Nephron progenitor cell (in vitro differentiated cells): ENCODE data around the gene SLC25A6.

Experiments
- DNase-seq: peaks from one replicate; pipeline ENCODE4 v3.0.0; 2021
- H3K27ac Mint-ChIP-seq: 2 replicates; pipeline ENCODE4 v1.8.0; 2021; ENCODE audit warnings: mild to moderate bottlenecking, moderate library complexity, mixed read lengths
- H3K27me3 Mint-ChIP-seq: 2 replicates; pipeline ENCODE4 v1.8.0; 2021; ENCODE audit warnings: mild to moderate bottlenecking, low read depth, mixed read lengths; ENCODE audit not compliant: poor library complexity
- H3K36me3 Mint-ChIP-seq: 2 replicates; pipeline ENCODE4 v1.8.0; 2021; ENCODE audit warnings: low read depth, mixed read lengths
- H3K4me1 Mint-ChIP-seq: 2 replicates; pipeline ENCODE4 v1.8.0; 2021; ENCODE audit warnings: mixed read lengths
- H3K4me3 Mint-ChIP-seq: 2 replicates; pipeline ENCODE4 v1.8.0; 2021; ENCODE audit warnings: mild to moderate bottlenecking, moderate library complexity, mixed read lengths
- H3K9me3 Mint-ChIP-seq: 2 replicates; pipeline ENCODE4 v1.8.0; 2021; ENCODE audit warnings: mild to moderate bottlenecking, moderate library complexity, mixed read lengths
- CTCF ChIP-seq: fragments of 200-600 bp; sonication (generic); IDR thresholded peaks from 2 replicates; pipeline ENCODE4 v1.5.0; 2021; ENCODE audit warnings: antibody characterized with exemption

The SLC25A6 gene

DNA sequence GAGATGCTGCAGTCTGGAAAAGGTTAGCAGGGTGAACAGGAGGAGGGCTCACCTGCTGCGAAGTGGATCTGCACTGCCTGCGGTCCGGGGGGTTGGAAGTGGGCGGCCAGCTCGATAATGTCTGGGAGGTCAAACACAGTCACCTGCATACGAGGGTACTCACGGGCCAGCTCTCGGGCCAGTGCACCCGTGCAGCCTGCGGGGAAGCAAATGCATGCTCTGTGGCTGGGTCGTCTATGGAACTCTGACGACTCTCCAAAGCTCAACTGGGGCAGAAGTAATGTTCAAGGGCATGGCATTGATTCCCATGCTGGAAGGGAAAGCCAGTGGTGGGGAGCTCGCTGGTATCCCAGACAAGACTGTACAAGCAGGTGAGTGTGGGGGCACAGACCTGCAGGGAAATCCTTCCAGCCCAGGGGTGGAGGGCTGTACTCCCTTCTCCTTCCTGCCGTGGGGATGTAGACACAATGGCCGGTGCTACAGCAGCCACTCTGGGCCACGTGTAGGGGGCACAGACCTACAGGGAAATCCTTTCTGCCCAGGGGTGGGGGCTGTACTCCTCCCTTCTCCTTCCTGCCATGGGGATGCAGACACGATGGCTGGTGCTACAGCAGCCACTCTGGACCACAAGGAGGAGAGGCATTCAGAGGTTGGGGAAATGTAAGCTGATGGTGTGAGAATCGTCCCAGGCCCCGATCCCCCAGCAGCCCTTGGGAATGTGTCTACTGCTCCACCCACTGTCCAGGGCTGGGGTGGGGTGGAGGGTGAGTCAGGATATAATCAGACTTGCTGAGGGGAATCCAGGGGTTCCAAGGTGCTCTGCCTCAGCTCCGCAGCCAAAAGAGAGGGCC is 26.2 kb upstream of the SLC25A6 start:
- H3K4me1 Mint-ChIP-seq, result no peaks in the 10 kb centered on the region
- no peak overlapping the region for H3K27ac Mint-ChIP-seq
- peaks cover 36% of the 10 kb centered on the region for H3K9me3 Mint-ChIP-seq
- peaks cover 8% of the 10 kb centered on the region for H3K27me3 Mint-ChIP-seq
- no peak for DNase-seq
- H3K4me3 Mint-ChIP-seq, result no peak overlapping the region
- TF ChIP-seq CTCF, result no peak
- H3K36me3 Mint-ChIP-seq, result peaks cover 15% of the 10 kb centered on the region

DNA sequence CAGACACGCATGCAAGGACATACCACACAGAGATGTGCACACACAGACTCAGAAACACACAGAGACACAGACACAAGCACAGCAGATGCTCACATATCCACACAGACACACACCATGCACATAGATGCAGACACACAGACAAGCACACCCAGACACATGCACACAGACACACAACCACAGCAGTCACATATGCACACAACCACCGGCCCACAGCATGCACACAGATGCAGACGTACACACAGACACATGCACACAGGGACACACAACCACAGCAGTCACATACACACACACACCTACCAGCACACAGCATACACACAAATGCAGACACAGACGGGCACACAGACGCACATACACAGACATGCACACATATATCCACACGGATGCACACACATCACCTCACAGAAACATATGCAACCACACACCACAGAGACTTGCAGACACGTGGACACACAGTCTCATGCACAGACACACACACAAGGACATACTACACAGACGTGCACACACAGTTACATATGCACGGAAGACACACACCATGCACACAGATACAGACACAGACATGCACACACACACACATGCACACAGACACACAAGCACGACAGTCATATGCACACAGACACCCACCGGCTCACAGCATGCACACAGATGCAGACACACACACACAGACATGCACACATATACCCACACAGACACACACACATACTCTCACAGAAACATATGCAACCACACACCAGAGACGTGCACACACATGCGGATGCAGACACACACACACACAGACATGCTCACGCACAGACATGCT is 25.2 kb upstream of the SLC25A6 start:
- no peak overlapping the region for H3K4me3 Mint-ChIP-seq
- H3K27ac Mint-ChIP-seq, result no peak overlapping the region
- H3K27me3 Mint-ChIP-seq, result peaks cover 8% of the 10 kb centered on the region
- no peak for DNase-seq
- peaks cover 26% of the 10 kb centered on the region for H3K9me3 Mint-ChIP-seq
- peaks cover 23% of the 10 kb centered on the region for H3K36me3 Mint-ChIP-seq
- no peak for TF ChIP-seq CTCF
- H3K4me1 Mint-ChIP-seq, result no peaks in the 10 kb centered on the region

DNA sequence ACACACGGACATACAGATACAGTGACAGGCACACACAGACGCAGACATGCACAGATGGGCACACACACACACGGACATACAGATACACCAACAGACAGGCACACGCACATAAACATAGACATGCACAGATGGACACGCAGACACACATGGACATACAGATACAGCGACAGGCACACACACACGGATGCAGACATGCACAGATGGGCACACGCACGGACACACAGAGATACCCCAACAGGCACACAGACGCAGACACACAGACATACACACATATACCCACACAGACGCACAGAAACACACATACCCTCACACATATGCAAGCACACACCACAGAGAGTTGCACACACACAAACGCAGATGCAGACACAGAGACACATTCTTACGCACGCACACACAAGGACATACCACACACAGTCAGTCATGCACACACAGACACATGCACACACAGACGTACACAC is 24.4 kb upstream of the SLC25A6 start:
- Mint-ChIP-seq H3K27me3 (peaks cover 12% of the 10 kb centered on the region), H3K4me3 (no peak overlapping the region), H3K27ac (no peak overlapping the region), H3K9me3 (peaks cover 18% of the 10 kb centered on the region), H3K4me1 (no peaks in the 10 kb centered on the region), H3K36me3 (peaks cover 23% of the 10 kb centered on the region)
- no peak for TF ChIP-seq CTCF
- DNase-seq, result no peak

DNA sequence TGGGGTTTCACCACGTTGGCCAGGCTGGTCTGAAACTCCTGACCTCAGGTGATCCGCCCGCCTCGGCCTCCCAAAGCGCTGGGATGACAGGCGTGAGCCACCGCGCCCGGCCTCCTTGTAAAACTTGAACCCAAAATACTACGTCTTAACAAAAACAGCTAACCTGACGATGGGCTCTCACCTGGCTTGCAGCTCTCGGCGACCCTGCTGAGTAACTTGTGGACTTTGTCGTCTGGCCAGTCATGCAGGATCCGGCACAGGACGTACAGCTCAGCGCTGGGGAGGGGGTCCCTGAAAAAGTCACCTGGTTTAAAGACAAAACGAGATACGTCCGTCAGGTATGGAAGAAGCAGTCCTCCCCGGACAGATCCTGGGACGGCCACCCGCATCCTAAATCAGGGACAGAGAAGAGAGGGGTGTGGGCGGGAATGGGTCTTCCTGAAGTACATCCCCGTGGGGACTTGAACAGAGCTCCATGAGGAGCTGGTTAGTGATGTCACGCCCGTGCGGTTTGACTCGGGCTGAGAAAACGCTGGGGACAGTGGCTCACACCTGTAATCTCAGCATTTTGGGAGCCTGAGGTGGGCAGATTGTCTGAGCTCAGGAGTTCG is 20.7 kb upstream of the SLC25A6 start:
- DNase-seq, result no peak
- peaks cover 23% of the 10 kb centered on the region for H3K36me3 Mint-ChIP-seq
- H3K4me3 Mint-ChIP-seq, result no peak overlapping the region
- no peaks in the 10 kb centered on the region for H3K9me3 Mint-ChIP-seq
- H3K27me3 Mint-ChIP-seq, result peaks cover 12% of the 10 kb centered on the region
- no peaks in the 10 kb centered on the region for H3K4me1 Mint-ChIP-seq
- no peak for TF ChIP-seq CTCF
- no peak overlapping the region for H3K27ac Mint-ChIP-seq

DNA sequence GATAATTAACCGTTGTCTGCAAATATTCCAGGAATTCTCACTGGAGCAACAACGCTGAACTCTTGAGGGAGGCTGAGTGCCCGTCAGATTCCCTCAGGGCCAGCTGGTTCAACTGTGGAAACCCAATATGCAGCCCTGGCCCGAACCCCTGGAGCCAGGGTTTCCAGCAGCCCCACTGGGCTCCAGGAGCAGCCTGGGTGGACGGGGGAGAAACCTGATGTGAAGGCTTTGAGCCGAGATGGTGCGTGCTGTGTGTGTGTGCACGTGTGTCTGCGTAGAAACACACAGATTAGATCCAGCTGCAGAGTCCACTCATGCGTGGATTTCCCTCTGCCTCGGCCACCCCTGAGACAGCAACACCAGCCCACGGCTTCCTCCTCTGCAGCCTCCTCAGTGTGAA is 19.4 kb upstream of the SLC25A6 start:
- TF ChIP-seq CTCF, result no peak
- Mint-ChIP-seq H3K27ac (peak overlapping the region; percentile 90), H3K4me1 (no peaks in the 10 kb centered on the region), H3K4me3 (no peak overlapping the region), H3K36me3 (peaks cover 23% of the 10 kb centered on the region), H3K27me3 (peaks cover 12% of the 10 kb centered on the region), H3K9me3 (no peaks in the 10 kb centered on the region)
- DNase-seq, result no peak
